OCI-LY7 (cell line): Measurements from ENCODE around the gene BRMS1.

Experiments
- EZH2phosphoT487 ChIP-seq: fragments of 200-600 bp; sonication (generic); IDR thresholded peaks from 2 replicates; pipeline ENCODE4 v1.6.1; 2018; ENCODE audit warnings: low read depth, borderline replicate concordance, mild to moderate bottlenecking, mixed run types, antibody characterized with exemption, low read length, moderate library complexity, mixed read lengths
- TF ChIP-seq, protein P1 (sequence below): fragments of 200-600 bp; sonication (generic); conservative IDR thresholded peaks from 2 replicates; pipeline ENCODE4 v1.5.1; 2014; ENCODE audit warnings: mild to moderate bottlenecking, antibody characterized with exemption, low read length, moderate library complexity, mixed read lengths

DNA sequence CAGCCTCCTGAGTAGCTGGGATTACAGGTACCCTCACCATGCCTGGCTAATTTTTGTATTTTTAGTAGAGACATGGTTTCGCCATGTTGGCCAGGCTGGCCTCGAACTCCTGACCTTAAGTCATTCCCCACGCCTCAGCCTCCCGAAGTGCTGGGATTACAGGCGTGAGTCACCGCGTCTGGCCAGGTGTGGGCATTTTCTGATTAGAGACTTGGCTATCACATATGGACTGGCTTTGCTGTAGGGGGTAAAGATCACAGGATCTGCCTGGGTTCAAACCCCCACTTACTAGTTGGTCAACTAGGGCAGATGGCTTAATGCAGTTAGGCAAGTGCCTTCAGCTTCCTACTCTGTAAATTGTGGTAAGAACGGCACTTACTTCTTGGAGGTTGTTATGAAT is 34.6 kb downstream of the BRMS1 start:
- TF ChIP-seq, protein P1, sequence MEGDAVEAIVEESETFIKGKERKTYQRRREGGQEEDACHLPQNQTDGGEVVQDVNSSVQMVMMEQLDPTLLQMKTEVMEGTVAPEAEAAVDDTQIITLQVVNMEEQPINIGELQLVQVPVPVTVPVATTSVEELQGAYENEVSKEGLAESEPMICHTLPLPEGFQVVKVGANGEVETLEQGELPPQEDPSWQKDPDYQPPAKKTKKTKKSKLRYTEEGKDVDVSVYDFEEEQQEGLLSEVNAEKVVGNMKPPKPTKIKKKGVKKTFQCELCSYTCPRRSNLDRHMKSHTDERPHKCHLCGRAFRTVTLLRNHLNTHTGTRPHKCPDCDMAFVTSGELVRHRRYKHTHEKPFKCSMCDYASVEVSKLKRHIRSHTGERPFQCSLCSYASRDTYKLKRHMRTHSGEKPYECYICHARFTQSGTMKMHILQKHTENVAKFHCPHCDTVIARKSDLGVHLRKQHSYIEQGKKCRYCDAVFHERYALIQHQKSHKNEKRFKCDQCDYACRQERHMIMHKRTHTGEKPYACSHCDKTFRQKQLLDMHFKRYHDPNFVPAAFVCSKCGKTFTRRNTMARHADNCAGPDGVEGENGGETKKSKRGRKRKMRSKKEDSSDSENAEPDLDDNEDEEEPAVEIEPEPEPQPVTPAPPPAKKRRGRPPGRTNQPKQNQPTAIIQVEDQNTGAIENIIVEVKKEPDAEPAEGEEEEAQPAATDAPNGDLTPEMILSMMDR: no peak
- no peak for TF ChIP-seq EZH2phosphoT487
